ENCODE results near the gene SERBP1.

The SERBP1 gene

DNA sequence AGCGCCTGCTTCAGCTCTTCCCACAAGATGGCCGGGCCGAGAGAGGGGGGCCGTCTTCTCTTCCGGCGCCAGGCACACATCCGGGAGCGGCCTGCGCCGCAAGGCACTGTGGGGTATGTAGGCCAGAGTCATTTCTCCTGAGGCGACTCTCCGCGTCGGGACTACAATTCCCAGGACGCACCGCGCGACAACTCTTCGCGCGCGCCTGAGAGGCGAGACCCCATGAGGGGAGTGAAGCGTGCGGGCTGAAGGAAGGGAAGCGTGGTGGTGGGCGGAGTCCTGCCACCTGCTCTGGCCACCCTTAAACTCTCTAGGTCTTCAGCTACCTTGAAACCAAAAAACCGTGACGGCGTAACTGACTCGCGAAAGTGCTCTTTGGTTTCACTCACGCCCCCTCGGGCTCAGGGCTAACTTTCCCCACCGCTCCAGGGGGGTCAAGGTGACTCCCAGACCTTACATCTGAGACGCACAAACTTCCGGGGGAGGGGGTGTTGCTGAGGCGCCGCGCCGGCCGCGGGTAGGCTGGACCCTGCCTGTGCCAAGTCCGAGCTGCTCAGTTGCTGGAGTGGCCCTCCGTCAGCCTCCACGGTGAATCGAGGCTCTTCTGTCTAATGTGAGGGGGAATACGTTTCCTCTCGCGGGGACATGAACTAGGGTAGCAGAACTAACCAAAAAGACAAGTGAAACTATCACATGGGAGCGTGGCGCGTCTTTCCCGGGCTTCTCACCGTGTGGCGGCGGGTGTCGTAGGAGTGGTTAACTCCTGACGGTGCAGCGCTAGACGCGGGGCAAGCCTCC lies at the start of gene SERBP1:
Gene SERBP1, minus strand, starts transcription at position 45 of the 798 bp plus-strand sequence. CDS start 102 bp downstream, outside the sequence.
- no peak for TF ChIP-seq CTCF (IDR thresholded peaks at IDR 0.05; ENCODE audit: poor library complexity, severe bottlenecking)
- ATAC-seq (ENCODE audit: low read depth) = peak; percentile 87
- H3K27ac ChIP-seq (ENCODE audit: poor library complexity, severe bottlenecking) = peak within 1 kb of the TSS; percentile 73
- H3K4me1 ChIP-seq (ENCODE audit: insufficient read depth, poor library complexity, severe bottlenecking) = peaks cover 14% of the 10 kb centered on the region
- H3K4me3 ChIP-seq (ENCODE audit: severe bottlenecking) = peak within 1 kb of the TSS; percentile 60
- no peaks in the 10 kb centered on the region for H3K9me3 ChIP-seq (ENCODE audit: severe bottlenecking)
- peaks cover 43% of the 10 kb centered on the region for H3K36me3 ChIP-seq (ENCODE audit: low read depth)
- peak; percentile 96 for DNase-seq (ENCODE audit: low spot score)
- H3K27me3 ChIP-seq (ENCODE audit: insufficient read depth, poor library complexity, severe bottlenecking) = no peaks in the 10 kb centered on the region

DNA sequence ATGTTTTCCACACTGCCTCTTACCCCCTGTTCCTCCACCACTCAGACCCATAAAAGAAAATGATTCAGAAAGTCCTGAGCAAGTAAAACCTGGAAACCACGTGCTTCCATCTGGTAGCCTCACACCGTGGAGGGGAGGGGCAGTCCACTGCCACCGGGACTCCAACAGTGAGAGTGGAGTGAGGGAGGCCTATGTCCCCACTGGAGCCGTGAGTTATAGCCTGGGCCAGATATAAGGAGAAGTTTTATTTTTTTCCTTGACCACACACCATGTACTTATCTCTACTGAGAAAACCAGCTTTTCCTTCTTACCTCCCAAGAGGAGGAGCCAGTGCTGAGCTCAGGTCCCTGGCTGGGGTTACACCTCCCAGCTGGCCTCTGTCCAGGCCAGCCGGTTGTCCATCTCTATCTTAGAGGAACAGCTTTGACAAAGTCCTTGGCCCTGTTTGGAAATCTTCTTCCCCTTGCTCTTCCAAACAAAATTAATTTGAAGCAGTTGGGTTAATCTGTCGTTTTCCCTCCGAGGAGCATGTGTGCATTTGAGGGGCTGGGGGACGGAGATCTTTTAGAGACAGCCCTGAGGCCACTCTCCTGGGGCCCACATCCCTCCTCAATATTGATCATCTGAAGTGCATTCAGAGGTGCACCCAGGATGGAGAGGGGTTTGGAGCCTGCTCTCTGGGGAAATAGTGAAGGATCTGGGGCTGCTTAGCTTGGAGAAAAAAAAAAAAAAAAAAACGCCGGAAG lies 49.1 kb upstream of the SERBP1 start:
- no peak for TF ChIP-seq CTCF (IDR thresholded peaks at IDR 0.05; ENCODE audit: poor library complexity, severe bottlenecking)
- H3K27me3 ChIP-seq (ENCODE audit: insufficient read depth, poor library complexity, severe bottlenecking) = no peaks in the 10 kb centered on the region
- no peaks in the 10 kb centered on the region for H3K9me3 ChIP-seq (ENCODE audit: severe bottlenecking)
- no peak overlapping the region for H3K27ac ChIP-seq (ENCODE audit: poor library complexity, severe bottlenecking)
- DNase-seq (ENCODE audit: low spot score) (no peak), ATAC-seq (ENCODE audit: low read depth) (peak; percentile 67)
- H3K4me1 ChIP-seq (ENCODE audit: insufficient read depth, poor library complexity, severe bottlenecking) = no peaks in the 10 kb centered on the region
- H3K36me3 ChIP-seq (ENCODE audit: low read depth) = no peaks in the 10 kb centered on the region
- no peak overlapping the region for H3K4me3 ChIP-seq (ENCODE audit: severe bottlenecking)

- Histone ChIP-seq H3K36me3 (ENCODE audit: low read depth) (no peaks in the 10 kb centered on the region), H3K27me3 (ENCODE audit: insufficient read depth, poor library complexity, severe bottlenecking) (no peaks in the 10 kb centered on the region), H3K9me3 (ENCODE audit: severe bottlenecking) (no peaks in the 10 kb centered on the region), H3K27ac (ENCODE audit: poor library complexity, severe bottlenecking) (no peak overlapping the region), H3K4me1 (ENCODE audit: insufficient read depth, poor library complexity, severe bottlenecking) (no peaks in the 10 kb centered on the region), H3K4me3 (ENCODE audit: severe bottlenecking) (no peak overlapping the region)
- no peak for DNase-seq (ENCODE audit: low spot score)
- TF ChIP-seq CTCF (IDR thresholded peaks at IDR 0.05; ENCODE audit: poor library complexity, severe bottlenecking) = no peak
- no peak for ATAC-seq (ENCODE audit: low read depth)
These were observed 46.7 kb upstream of the SERBP1 start for GRCh38 chr1:67476906-67477305.

GRCh38 chr1:67476006-67476482 lies 45.8 kb upstream of the SERBP1 start:
- DNase-seq (ENCODE audit: low spot score) = no peak
- H3K36me3 ChIP-seq (ENCODE audit: low read depth) = no peaks in the 10 kb centered on the region
- TF ChIP-seq CTCF (IDR thresholded peaks at IDR 0.05; ENCODE audit: poor library complexity, severe bottlenecking) = no peak
- no peak overlapping the region for H3K27ac ChIP-seq (ENCODE audit: poor library complexity, severe bottlenecking)
- H3K4me1 ChIP-seq (ENCODE audit: insufficient read depth, poor library complexity, severe bottlenecking) = no peaks in the 10 kb centered on the region
- no peaks in the 10 kb centered on the region for H3K9me3 ChIP-seq (ENCODE audit: severe bottlenecking)
- no peaks in the 10 kb centered on the region for H3K27me3 ChIP-seq (ENCODE audit: insufficient read depth, poor library complexity, severe bottlenecking)
- ATAC-seq (ENCODE audit: low read depth) = no peak
- H3K4me3 ChIP-seq (ENCODE audit: severe bottlenecking) = no peak overlapping the region
